ENCODE measurements around the gene MEIOC. TPM values are rescaled to one million over a fixed set of nuclear protein-coding genes. Genes with fewer than 3 reads are reported as not detected.

The MEIOC gene
- total and polyA plus RNA-seq, 2 of the 4 experiments (the other 2 are of a cell fraction): 0.27 to 0.36 TPM

- no peaks in the 10 kb centered on the region for H3K9me3 ChIP-seq (ENCODE audit: control insufficient read depth, insufficient read depth, low read length)
- intact Hi-C loops (cut with micrococcal nuclease): no loop called here
- H4K5ac ChIP-seq (ENCODE audit: low read depth, low read length): no peak overlapping the region
- ATAC-seq (ENCODE audit: low read depth): no peak
- no peak overlapping the region for H3K4ac ChIP-seq (ENCODE audit: low read depth, low read length)
- in situ Hi-C loops (cut with MboI; ENCODE audit: low sequenced_read_pairs): no loop called here
- H3K4me1 ChIP-seq (ENCODE audit: control insufficient read depth, insufficient read depth, low read length): no peaks in the 10 kb centered on the region
- WGBS, 2 experiments (ENCODE audit: extremely low coverage in 2 of 2, insufficient read length in 1 of 2): no CpG with 5 or more reads among the region's 1 CpG
- H2AK5ac ChIP-seq (ENCODE audit: low read depth, low read length): no peak overlapping the region
- no peak overlapping the region for H3K23ac ChIP-seq (ENCODE audit: low read depth, low read length)
- H3K4me2 ChIP-seq (ENCODE audit: low read depth, low read length): no peak overlapping the region
- no peak overlapping the region for H2BK120ac ChIP-seq (ENCODE audit: low read depth, low read length)
- ChIA-PET CTCF (no interaction called here), POLR2A (ENCODE audit: unreplicated experiment) (no interaction called here)
- no peak overlapping the region for H2AK9ac ChIP-seq (replicated peaks; ENCODE audit: low read depth, low read length, poor library complexity)
- no peak overlapping the region for H3K56ac ChIP-seq (ENCODE audit: extremely low read depth, insufficient read depth, low read length)
- H3K9me1 ChIP-seq (ENCODE audit: insufficient read depth, low read length): no peaks in the 10 kb centered on the region
- H3K27ac ChIP-seq (ENCODE audit: insufficient read depth, low read length): no peak overlapping the region
- no peak overlapping the region for H2AFZ ChIP-seq (replicated peaks; ENCODE audit: low read length, poor library complexity)
- H3K18ac ChIP-seq (ENCODE audit: low read depth, low read length): no peak overlapping the region
- dilution Hi-C loops (cut with HindIII; ENCODE audit: low sequenced_read_pairs, unreplicated experiment): no loop called here
- H3K79me1 ChIP-seq (ENCODE audit: low read depth in 1 of 2, low read length in 2 of 2): no peaks in the 10 kb centered on the region
- no peak overlapping the region for H4K8ac ChIP-seq (ENCODE audit: low read depth in 2 of 2, low read length in 2 of 2)
- H3K14ac ChIP-seq (replicated peaks; ENCODE audit: low read depth, low read length): no peak overlapping the region
- H3K27me3 ChIP-seq (ENCODE audit: control insufficient read depth, insufficient read depth, low read length): no peaks in the 10 kb centered on the region
- no TSS peak for BruUV-seq (replicated peaks)
- no peak overlapping the region for H3K9ac ChIP-seq (ENCODE audit: low read depth, low read length)
- no peak for DNase-seq
- H3K4me3 ChIP-seq (ENCODE audit: insufficient read depth, low read depth, low read length): no peak overlapping the region
- no peak overlapping the region for H2BK15ac ChIP-seq (ENCODE audit: low read depth, low read length)
- H4K91ac ChIP-seq (ENCODE audit: insufficient read depth, low read depth, low read length): no peak overlapping the region
- TF ChIP-seq BHLHE40 (IDR thresholded peaks at IDR 0.05; ENCODE audit: low read depth, low read length) (no peak), CEBPB (IDR thresholded peaks at IDR 0.05; ENCODE audit: low read depth, low read length) (no peak), RFX5 (IDR thresholded peaks at IDR 0.05; ENCODE audit: low read depth, low read length) (no peak), MXI1 (IDR thresholded peaks at IDR 0.05; ENCODE audit: borderline replicate concordance, low read depth, low read length) (no peak), MAZ (IDR thresholded peaks at IDR 0.05; ENCODE audit: borderline replicate concordance, low read depth, low read length) (no peak)
- H2BK20ac ChIP-seq (ENCODE audit: low read depth, low read length): no peak overlapping the region
- H4K20me1 ChIP-seq (ENCODE audit: insufficient read depth, low read length): no peaks in the 10 kb centered on the region
- H2BK5ac ChIP-seq (ENCODE audit: low read depth, low read length, poor library complexity, severe bottlenecking): no peak overlapping the region
- no peaks in the 10 kb centered on the region for H3K36me3 ChIP-seq (ENCODE audit: control insufficient read depth, insufficient read depth, low read length)
These were observed 8.6 kb downstream of the MEIOC start for GRCh38 chr17:44664867-44665266.

All from IMR-90 (cell line).